ENCODE measurements around the gene JAZF1.

JAZF1 gene

GRCh38 chr7:28165961-28166955 lies 14.3 kb downstream of the JAZF1 start:
- DNase-seq (ENCODE audit: low read depth in 2 of 2) = no peak

- no peak for DNase-seq (ENCODE audit: low read depth in 2 of 2)
Measured at GRCh38 chr7:28165261-28165660, 15.3 kb downstream of the JAZF1 start.

- no peak for DNase-seq (ENCODE audit: low read depth in 2 of 2)
Measured at GRCh38 chr7:28163949-28164348, 16.6 kb downstream of the JAZF1 start.

GRCh38 chr7:28161331-28161730 lies 19.3 kb downstream of the JAZF1 start:
- DNase-seq (ENCODE audit: low read depth in 2 of 2) = no peak

GRCh38 chr7:28160551-28160991 lies 20.0 kb downstream of the JAZF1 start:
- no peak for DNase-seq (ENCODE audit: low read depth in 2 of 2)

GRCh38 chr7:28157831-28158416 lies 22.7 kb downstream of the JAZF1 start:
- no peak for DNase-seq (ENCODE audit: low read depth in 2 of 2)

GRCh38 chr7:28157076-28157745 lies 23.4 kb downstream of the JAZF1 start:
- no peak for DNase-seq (ENCODE audit: low read depth in 2 of 2)

GRCh38 chr7:28156401-28156800 lies 24.2 kb downstream of the JAZF1 start:
- DNase-seq (ENCODE audit: low read depth in 2 of 2) = no peak

GRCh38 chr7:28155964-28156363 lies 24.6 kb downstream of the JAZF1 start:
- DNase-seq (ENCODE audit: low read depth in 2 of 2) = no peak

- no peak for DNase-seq (ENCODE audit: low read depth in 2 of 2)
Measured at GRCh38 chr7:28155019-28155660, 25.5 kb downstream of the JAZF1 start.

GRCh38 chr7:28152594-28152993 lies 28.0 kb downstream of the JAZF1 start:
- no peak for DNase-seq (ENCODE audit: low read depth in 2 of 2)

- DNase-seq (ENCODE audit: low read depth in 2 of 2) = no peak
Measured at GRCh38 chr7:28151965-28152364, 28.6 kb downstream of the JAZF1 start.

GRCh38 chr7:28149291-28150101 lies 31.1 kb downstream of the JAZF1 start:
- no peak for DNase-seq (ENCODE audit: low read depth in 2 of 2)

- no peak for DNase-seq (ENCODE audit: low read depth in 2 of 2)
Measured at GRCh38 chr7:28145931-28146330, 34.7 kb downstream of the JAZF1 start.

- no peak for DNase-seq (ENCODE audit: low read depth in 2 of 2)
Measured at GRCh38 chr7:28145090-28145626, 35.4 kb downstream of the JAZF1 start.

GRCh38 chr7:28144266-28144665 lies 36.3 kb downstream of the JAZF1 start:
- no peak for DNase-seq (ENCODE audit: low read depth in 2 of 2)

GRCh38 chr7:28142650-28143049 lies 37.9 kb downstream of the JAZF1 start:
- DNase-seq (ENCODE audit: low read depth in 2 of 2) = no peak

GRCh38 chr7:28140979-28141378 lies 39.6 kb downstream of the JAZF1 start:
- DNase-seq (ENCODE audit: low read depth in 2 of 2) = no peak

GRCh38 chr7:28138837-28139236 lies 41.8 kb downstream of the JAZF1 start:
- no peak for DNase-seq (ENCODE audit: low read depth in 2 of 2)

- DNase-seq (ENCODE audit: low read depth in 2 of 2) = no peak
Measured at GRCh38 chr7:28137463-28137862, 43.1 kb downstream of the JAZF1 start.

- DNase-seq (ENCODE audit: low read depth in 2 of 2) = no peak
Measured at GRCh38 chr7:28136885-28137284, 43.7 kb downstream of the JAZF1 start.
